K562 treated with DMSO at 1 percent for 48 hours (cell line): ENCODE data around the gene HADHA. TPM values are rescaled to one million over a fixed set of nuclear protein-coding genes. Genes with fewer than 3 reads are reported as not detected.

ENCODE experiments used
- total RNA-seq: library from RNA; unstranded; fragments of 300-600 nt; gene quantifications from 2 replicates; pipeline ENCODE4 v1.2.3, GENCODE V29; 2022; ENCODE audit warnings: low replicate concordance; ENCODE audit errors: extremely low read depth

Gene HADHA
- total RNA-seq: 229 TPM in 1 of 2 replicates, not detected in the other

DNA sequence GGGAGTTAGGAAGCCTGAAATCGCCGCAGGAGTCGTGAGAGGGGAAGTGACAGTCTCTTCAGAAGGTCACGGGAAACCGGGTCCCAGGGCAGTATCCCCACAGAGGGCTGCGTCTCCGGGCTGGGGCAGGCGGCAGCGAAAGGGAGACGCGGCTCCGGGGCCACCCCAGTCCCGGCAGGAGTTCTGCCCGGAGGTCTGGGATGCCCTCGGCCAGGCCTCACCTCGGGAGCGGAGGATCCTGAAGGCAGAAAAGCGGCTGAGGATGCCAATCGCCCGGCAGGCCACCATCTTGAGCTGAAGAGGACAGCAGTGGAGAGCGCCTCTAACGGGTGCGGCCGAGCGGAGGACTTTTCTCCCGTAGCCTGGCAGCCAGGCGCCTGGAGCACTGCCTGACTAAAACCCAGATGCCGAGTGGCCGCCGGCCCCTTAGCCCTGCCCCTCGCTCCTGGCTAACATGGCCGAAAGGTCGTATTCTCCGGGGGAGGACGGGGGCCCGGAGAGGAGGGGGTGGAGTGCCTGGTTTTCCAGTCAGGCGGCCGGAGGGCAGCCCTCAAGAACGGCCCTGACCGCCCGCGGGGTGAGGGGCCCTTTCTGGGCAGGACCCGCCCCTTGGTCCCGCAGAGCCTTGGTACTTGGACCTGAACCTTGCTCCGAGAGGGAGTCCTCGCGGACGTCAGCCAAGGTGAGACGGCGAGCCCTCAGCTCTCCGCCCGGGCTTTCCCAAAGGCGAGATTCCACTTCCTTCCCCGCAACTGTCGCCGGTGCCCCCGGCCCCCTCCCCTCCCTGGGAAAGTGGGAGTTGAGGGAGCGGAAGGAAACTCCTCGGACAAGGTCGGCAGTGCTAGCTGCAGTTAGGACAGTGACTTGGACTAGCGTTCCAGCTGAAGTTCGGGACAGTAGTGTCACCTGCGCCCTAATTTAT is at the start of gene HADHA, which contains the start of gene HADHB:
Gene HADHA, minus strand, starts transcription at position 324 of the 922 bp plus-strand sequence. Its CDS starts 36 bp downstream, at position 288.
Gene HADHB, plus strand, starts transcription at position 631 of the 922 bp plus-strand sequence. CDS start 9,316 bp downstream, outside the sequence.

DNA sequence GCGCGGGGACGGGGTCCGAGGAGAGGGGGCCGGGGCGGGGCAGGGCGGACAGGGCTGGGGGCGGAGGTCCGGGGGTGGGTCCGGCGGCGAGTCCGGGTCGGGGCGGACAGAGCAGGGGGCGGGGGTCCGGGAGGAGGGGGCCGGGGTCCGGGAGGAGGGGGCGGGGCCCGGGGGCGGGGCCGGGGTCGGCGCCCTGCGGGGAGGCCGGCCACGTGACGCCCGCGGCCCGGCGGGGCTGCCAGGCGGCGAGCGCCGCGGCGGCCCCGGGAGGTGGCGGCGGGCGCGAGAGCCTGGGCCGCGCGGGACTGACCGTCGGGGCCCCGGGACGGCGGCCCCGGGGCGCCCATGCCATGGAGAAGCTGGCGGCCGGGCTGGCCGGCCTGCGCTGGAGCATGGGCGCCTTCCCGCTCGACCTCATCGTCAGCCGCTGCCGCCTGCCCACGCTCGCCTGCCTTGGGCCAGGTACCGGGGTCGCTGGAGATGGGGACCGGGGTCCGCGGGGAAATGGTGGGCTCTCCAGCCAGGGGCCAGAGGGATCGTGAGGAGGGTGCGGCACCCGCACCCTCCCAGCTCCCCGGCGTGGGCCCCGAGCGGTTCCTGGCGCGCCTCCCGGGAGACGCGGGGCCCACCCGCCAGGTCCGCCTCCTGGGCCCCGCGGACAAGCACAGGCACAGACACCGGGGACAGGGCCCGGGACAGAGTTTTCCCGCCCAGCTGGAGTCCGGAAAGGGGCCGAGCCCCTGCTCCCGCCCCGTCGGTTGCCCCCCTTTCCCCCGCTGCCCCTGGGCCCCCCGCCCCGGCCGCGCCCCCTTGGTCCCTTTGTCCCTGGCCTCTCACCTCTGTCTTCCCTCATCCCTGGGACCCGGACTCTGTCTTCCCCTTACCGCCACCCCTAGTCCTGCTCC is 71.3 kb downstream of the HADHA start, which contains the start of gene GAREM2:
Gene GAREM2, plus strand, starts transcription at position 218 of the 905 bp plus-strand sequence. Its CDS starts 133 bp downstream, at position 351.

Other genes with a start within 250 kb of the HADHA start
- 352 TPM in 1 of 2 replicates, not detected in the other for gene RAB10, start 210.5 kb downstream of the HADHA start, total RNA-seq
- not detected in 2 replicates for gene GAREM2, start 71.5 kb downstream of the HADHA start, total RNA-seq
- not detected in 2 replicates for gene HADHB, start 307 bp upstream of the HADHA start, total RNA-seq
- gene SELENOI, start 101.5 kb upstream of the HADHA start, total RNA-seq: not detected in 2 replicates
- not detected in 2 replicates for gene ADGRF3, start 102.2 kb upstream of the HADHA start, total RNA-seq
- gene DRC1, start 157.3 kb upstream of the HADHA start, total RNA-seq: not detected in 2 replicates
- gene OTOF, start 233.5 kb upstream of the HADHA start, total RNA-seq: not detected in 2 replicates